Measurements from ENCODE around the gene SPATS2. TPM values are rescaled to one million over a fixed set of nuclear protein-coding genes. Genes with fewer than 3 reads are reported as not detected.
A peak's percentile ranks its signal among the peaks of the same experiment; 100 is the strongest.

The SPATS2 gene
- total and polyA plus RNA-seq, 3 donors from 2014 or later, result 47.1 to 67.5 (median 65.0) TPM

DNA sequence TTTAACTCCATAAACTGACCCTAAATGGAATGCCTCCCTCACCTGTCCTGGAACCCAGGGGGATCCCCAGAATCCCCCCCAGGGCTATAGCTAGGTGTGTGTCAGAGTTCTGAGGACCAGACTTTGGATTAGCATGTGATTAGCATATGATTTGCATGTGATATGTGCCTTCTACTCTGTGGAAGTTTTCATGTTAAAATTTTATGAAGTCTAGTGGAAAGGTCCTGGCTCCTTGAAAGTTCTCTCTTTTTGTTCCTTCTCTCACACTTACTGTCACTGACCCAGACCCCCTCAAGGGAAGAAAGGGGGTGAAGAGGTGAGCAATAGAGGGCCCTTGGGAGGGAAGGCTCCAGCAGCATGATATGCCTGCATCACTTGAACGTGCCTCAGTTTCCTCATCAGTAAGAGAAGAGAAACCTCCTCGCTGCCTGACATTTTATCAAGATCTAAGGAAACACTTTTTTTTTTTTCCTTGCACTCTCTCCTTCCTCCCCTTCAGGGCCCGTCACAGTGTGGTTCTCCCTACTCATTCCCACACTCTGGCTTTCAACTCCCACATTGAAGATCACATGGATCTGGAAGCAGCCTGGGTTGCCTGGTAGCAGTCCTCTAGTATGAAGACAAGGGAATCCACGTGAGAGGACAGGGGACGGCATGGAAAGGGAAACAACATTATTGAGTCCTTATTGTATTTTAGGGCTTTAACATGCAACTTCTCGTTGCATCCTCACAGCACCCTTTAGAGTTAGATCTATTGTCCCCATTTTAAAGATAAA, 27.0 kb upstream of the SPATS2 start:
- peaks cover 3% of the 10 kb centered on the region for H3K27me3 ChIP-seq
- no peaks in the 10 kb centered on the region for H3K9me3 ChIP-seq
- TF ChIP-seq, protein P1, sequence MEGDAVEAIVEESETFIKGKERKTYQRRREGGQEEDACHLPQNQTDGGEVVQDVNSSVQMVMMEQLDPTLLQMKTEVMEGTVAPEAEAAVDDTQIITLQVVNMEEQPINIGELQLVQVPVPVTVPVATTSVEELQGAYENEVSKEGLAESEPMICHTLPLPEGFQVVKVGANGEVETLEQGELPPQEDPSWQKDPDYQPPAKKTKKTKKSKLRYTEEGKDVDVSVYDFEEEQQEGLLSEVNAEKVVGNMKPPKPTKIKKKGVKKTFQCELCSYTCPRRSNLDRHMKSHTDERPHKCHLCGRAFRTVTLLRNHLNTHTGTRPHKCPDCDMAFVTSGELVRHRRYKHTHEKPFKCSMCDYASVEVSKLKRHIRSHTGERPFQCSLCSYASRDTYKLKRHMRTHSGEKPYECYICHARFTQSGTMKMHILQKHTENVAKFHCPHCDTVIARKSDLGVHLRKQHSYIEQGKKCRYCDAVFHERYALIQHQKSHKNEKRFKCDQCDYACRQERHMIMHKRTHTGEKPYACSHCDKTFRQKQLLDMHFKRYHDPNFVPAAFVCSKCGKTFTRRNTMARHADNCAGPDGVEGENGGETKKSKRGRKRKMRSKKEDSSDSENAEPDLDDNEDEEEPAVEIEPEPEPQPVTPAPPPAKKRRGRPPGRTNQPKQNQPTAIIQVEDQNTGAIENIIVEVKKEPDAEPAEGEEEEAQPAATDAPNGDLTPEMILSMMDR (IDR thresholded peaks at IDR 0.05), result no peak
- WGBS, 2 donors, result 70 to 72% methylated on average over 6 of the region's 6 CpGs
- H3K4me1 ChIP-seq, result peaks cover 17% of the 10 kb centered on the region
- H3K4me3 ChIP-seq, result no peak overlapping the region
- H3K36me3 ChIP-seq (ENCODE audit: low read depth, missing control alignments), result no peaks in the 10 kb centered on the region
- H3K27ac ChIP-seq, result no peak overlapping the region
- intact Hi-C loops (cut with DNase I; ENCODE audit: low total_unique reads), result loop anchor here (10.0 kb wide), 1 partner anchor 175 kb away; no protein-coding TSS in a partner anchor
- DNase-seq, result no peak

DNA sequence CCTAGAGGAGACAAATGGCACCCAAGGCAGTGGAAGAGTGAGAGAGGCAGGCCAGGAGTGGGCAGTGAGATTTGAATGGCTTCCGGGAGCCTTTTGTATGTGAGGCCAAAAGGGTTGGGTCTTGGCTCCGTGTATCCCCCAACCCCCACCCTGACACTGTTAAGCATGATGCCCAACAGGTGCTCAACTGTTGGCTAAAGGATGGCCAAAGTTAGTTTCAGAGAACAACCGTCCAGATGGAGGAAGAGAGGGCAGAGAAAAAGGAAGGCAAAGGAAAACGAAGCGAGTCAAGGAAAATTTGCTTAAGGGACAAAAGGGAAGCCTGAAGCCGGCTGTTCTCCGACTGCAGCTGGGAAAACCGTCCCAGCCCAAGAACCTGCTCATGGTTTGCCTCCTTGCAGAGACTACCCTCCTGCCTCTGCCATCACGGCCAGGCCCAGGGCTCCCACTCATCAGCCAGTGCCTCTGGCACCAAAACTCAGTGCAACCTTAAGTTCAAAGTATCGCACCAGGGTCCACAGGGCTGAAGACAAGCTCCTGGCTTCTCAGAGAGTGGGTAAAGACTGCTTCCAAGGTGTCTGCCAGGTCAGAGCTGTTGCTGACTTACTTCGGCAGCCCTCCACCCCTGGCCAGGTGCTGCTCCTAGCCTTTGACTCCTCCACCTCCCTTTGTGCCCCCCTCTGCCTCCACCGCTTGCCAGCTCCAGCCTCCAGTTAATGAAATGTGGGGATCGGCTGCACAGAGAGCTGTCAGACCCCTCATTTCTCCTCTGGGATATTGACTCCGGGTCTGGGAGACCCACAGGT, 26.1 kb upstream of the SPATS2 start:
- Histone ChIP-seq H3K36me3 (ENCODE audit: low read depth, missing control alignments) (no peaks in the 10 kb centered on the region), H3K4me1 (peaks cover 26% of the 10 kb centered on the region), H3K27ac (no peak overlapping the region), H3K4me3 (no peak overlapping the region), H3K9me3 (no peaks in the 10 kb centered on the region), H3K27me3 (peaks cover 3% of the 10 kb centered on the region)
- TF ChIP-seq, protein P1 (IDR thresholded peaks at IDR 0.05), result no peak
- no peak for TF ChIP-seq POLR2A (IDR thresholded peaks at IDR 0.05)
- no peak for DNase-seq
- intact Hi-C loops (cut with DNase I; ENCODE audit: low total_unique reads), result loop anchor here (10.0 kb wide), 1 partner anchor 174 kb away; no protein-coding TSS in a partner anchor
- 63 to 67% methylated on average over 11 to 14 of the region's 14 CpGs for WGBS, 2 donors

DNA sequence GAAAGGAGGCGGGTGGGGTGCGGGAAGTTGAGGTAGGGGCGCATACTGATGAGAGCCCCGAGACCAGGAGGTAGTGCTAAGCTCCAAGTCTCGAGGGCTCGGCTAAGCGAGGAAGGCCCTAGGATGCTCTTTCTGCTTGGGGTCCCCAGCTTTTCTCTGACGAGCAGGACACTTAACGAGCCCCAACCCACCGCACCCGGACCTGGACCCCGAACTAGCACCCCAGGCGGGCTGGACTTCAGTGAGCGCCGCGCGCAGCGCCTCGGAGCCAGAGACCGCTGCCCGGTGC, 25.5 kb upstream of the SPATS2 start:
- TF ChIP-seq, protein P1 (IDR thresholded peaks at IDR 0.05), result no peak
- no peak for TF ChIP-seq POLR2A (IDR thresholded peaks at IDR 0.05)
- DNase-seq, result no peak
- H3K36me3 ChIP-seq (ENCODE audit: low read depth, missing control alignments), result no peaks in the 10 kb centered on the region
- 31 to 37% methylated on average over 21 of the region's 21 CpGs for WGBS, 2 donors
- no peaks in the 10 kb centered on the region for H3K9me3 ChIP-seq
- intact Hi-C loops (cut with DNase I; ENCODE audit: low total_unique reads), result loop anchor here (10.0 kb wide), 1 partner anchor 173 kb away; no protein-coding TSS in a partner anchor
- H3K4me1 ChIP-seq, result peaks cover 31% of the 10 kb centered on the region
- peaks cover 2% of the 10 kb centered on the region for H3K27me3 ChIP-seq
- peak overlapping the region; percentile 27 to 39 for H3K4me3 ChIP-seq
- H3K27ac ChIP-seq, result no peak overlapping the region

DNA sequence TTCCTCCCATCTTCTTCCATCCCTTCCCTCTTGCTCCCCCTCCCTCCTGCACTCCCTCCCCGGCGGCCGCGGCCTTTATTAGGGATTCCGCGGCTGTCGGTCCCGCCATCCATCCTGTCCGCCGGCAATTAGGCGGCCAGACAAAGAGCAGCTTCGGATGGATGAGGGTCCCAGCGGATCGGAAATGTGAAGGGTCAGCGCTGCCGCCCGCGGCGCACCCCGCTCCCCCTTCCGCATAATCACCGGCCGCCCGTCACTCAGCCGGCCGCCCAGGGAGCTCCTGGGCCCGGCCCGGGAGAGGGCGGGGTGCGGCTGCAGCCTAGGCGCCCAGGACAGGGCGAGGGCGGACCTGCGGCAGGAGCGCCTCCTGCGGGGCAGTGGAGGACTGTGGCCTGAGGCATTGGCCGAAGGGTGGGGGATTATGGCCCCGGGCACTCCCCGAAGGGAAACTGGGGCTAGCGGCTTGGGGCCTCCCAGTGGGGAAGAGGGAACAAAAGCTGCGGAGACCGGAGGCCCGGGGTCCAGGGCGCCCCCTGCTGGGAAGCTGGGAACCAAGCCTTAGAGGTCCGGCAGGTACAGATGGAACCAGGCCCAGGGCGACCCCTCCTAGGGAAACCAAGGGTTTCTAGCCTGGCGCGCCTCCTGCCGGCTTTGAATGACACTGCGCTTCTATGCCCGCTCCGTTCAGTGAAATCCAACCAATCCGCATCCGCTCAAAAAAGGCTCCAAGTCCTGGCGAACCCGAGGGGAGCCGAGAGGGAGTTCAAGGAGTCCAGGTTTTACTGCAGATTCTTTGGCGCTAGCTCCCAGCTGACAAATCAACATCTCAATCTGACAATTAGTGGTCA, 25.0 kb upstream of the SPATS2 start:
- 1% methylated on average over 15 to 45 of the region's 58 CpGs for WGBS, 2 donors
- peaks cover 37% of the 10 kb centered on the region for H3K4me1 ChIP-seq
- peak overlapping the region; percentile 27 to 39 for H3K4me3 ChIP-seq
- H3K27me3 ChIP-seq, result no peaks in the 10 kb centered on the region
- no peak overlapping the region for H3K27ac ChIP-seq
- peak; percentile 90 for DNase-seq
- intact Hi-C loops (cut with DNase I; ENCODE audit: low total_unique reads), result loop anchor here (10.0 kb wide), 1 partner anchor 173 kb away; no protein-coding TSS in a partner anchor
- H3K36me3 ChIP-seq (ENCODE audit: low read depth, missing control alignments), result no peaks in the 10 kb centered on the region
- H3K9me3 ChIP-seq, result no peaks in the 10 kb centered on the region
- TF ChIP-seq POLR2A (IDR thresholded peaks at IDR 0.05), result no peak
- TF ChIP-seq, protein P1 (IDR thresholded peaks at IDR 0.05), result peak; percentile 54 to 89 (median 60)

Data from testis (tissue), 3 donors.